CD4-positive, alpha-beta memory T cell (primary cell): Measurements from ENCODE around the gene FARSB. TPM values are rescaled to one million over a fixed set of nuclear protein-coding genes. Genes with fewer than 3 reads are reported as not detected.

ENCODE experiments used
- CTCF ChIA-PET: fragments of 350-600 bp; sonication (Branson Sonifier 250); formaldehyde crosslinking; loops from one replicate; lab custom pipeline; 2021; ENCODE audit warnings: inconsistent platforms; ENCODE audit not compliant: partially characterized antibody; lab: Charles Lee
- POLR2A ChIA-PET: fragments of 350-600 bp; sonication (Branson Sonifier 250); formaldehyde crosslinking; loops from one replicate; lab custom pipeline; 2021; ENCODE audit not compliant: partially characterized antibody; lab: Charles Lee
- DNase-seq, 5 donors: peaks; one replicate each; pipeline versions ENCODE4 v3.0.0 to v3.0.0-alpha.2; 2020 to 2022; ENCODE audit warnings: mixed read lengths in 1 of 5
- H3K27ac ChIP-seq: one replicate; pipeline ENCODE4 v1.7.0; 2013; ENCODE audit warnings: low read depth, low read length
- H3K27me3 ChIP-seq: 2 replicates; pipeline ENCODE4 v1.7.0; 2013; ENCODE audit warnings: mild to moderate bottlenecking, low read length, moderate library complexity; ENCODE audit not compliant: insufficient read depth
- H3K36me3 ChIP-seq: 2 replicates; pipeline ENCODE4 v1.7.0; 2013; ENCODE audit warnings: mild to moderate bottlenecking, low read length, moderate library complexity; ENCODE audit not compliant: insufficient read depth
- H3K4me1 ChIP-seq: 2 replicates; pipeline ENCODE4 v1.7.0; 2013; ENCODE audit warnings: mild to moderate bottlenecking, low read length, moderate library complexity; ENCODE audit not compliant: insufficient read depth
- H3K4me3 ChIP-seq, 2 donors: one replicate each; pipeline ENCODE4 v1.7.0; 2013; ENCODE audit warnings: low read length in 2 of 2, mild to moderate bottlenecking in 1 of 2
- H3K9me3 ChIP-seq, 2 donors: one replicate each; pipeline ENCODE4 v1.7.0; 2013; ENCODE audit warnings: low read length in 2 of 2, control low read depth in 1 of 2; ENCODE audit not compliant: control insufficient read depth in 1 of 2
- H3K27ac Mint-ChIP-seq, 7 donors: one replicate each; pipeline ENCODE4 v1.8.0; 2020 to 2021; ENCODE audit warnings: mixed read lengths in 7 of 7, mild to moderate bottlenecking in 6 of 7, inconsistent platforms in 3 of 7, moderate library complexity in 3 of 7
- H3K27me3 Mint-ChIP-seq, 2 donors: one replicate each; pipeline ENCODE4 v1.8.0; 2020 to 2021; ENCODE audit warnings: mixed read lengths in 2 of 2
- H3K36me3 Mint-ChIP-seq, 2 donors: one replicate each; pipeline ENCODE4 v1.8.0; 2020 to 2021; ENCODE audit warnings: mixed read lengths in 2 of 2, inconsistent platforms in 1 of 2, mild to moderate bottlenecking in 1 of 2
- H3K4me1 Mint-ChIP-seq, 4 donors: one replicate each; pipeline ENCODE4 v1.8.0; 2020 to 2021; ENCODE audit warnings: mixed read lengths in 4 of 4, mild to moderate bottlenecking in 1 of 4
- H3K4me3 Mint-ChIP-seq, 8 donors: one replicate each; pipeline ENCODE4 v1.8.0; 2020 to 2021; ENCODE audit warnings: mixed read lengths in 8 of 8, mild to moderate bottlenecking in 7 of 8, moderate library complexity in 6 of 8, inconsistent platforms in 3 of 8
- H3K9me3 Mint-ChIP-seq, 8 donors: one replicate each; pipeline ENCODE4 v1.8.0; 2020 to 2021; ENCODE audit warnings: mixed read lengths in 8 of 8, mild to moderate bottlenecking in 5 of 8, inconsistent platforms in 3 of 8, moderate library complexity in 1 of 8
- intact Hi-C: fragments of 100-400 bp; cut with micrococcal nuclease; formaldehyde crosslinking; loops from one replicate; pipeline ENCODE4 v1.15.1; 2023
- polyA plus RNA-seq, 2 donors: library from polyadenylated mRNA; unstranded; fragments of 300-500 nt; fragmentation: Illumina TruSeq; gene quantifications; one replicate each; pipeline ENCODE4 v1.2.3, GENCODE V29; 2021
- total RNA-seq, 2 experiments: library from RNA; stranded (reverse); gene quantifications; one replicate each; pipeline ENCODE4 v1.2.3, GENCODE V29; 2021

FARSB gene
- total and polyA plus RNA-seq, 4 experiments from 2014 or later, result 11.2 to 36.8 (median 19.0) TPM

GRCh38 chr2:222673883-222674282 lies 18.0 kb upstream of the FARSB start:
- Histone ChIP-seq H3K36me3 (no peaks in the 10 kb centered on the region), H3K4me3 (no peak overlapping the region), H3K4me1 (peaks cover 9% of the 10 kb centered on the region), H3K27ac (no peak overlapping the region), H3K9me3 (no peaks in the 10 kb centered on the region), H3K27me3 (peaks cover 3% of the 10 kb centered on the region)
- Mint-ChIP-seq H3K36me3 (no peaks in the 10 kb centered on the region), H3K4me1 (peaks cover 4 to 10% (median 8%) of the 10 kb centered on the region in 4 donors), H3K27me3 (peaks cover 42 to 49% of the 10 kb centered on the region in 2 donors), H3K27ac (no peak overlapping the region), H3K9me3 (peaks cover 0 to 2% (median 0%) of the 10 kb centered on the region in 8 donors), H3K4me3 (no peak overlapping the region)
- intact Hi-C loops, result no loop called here
- ChIA-PET CTCF (no interaction called here), POLR2A (no interaction called here)
- no peak for DNase-seq

DNA sequence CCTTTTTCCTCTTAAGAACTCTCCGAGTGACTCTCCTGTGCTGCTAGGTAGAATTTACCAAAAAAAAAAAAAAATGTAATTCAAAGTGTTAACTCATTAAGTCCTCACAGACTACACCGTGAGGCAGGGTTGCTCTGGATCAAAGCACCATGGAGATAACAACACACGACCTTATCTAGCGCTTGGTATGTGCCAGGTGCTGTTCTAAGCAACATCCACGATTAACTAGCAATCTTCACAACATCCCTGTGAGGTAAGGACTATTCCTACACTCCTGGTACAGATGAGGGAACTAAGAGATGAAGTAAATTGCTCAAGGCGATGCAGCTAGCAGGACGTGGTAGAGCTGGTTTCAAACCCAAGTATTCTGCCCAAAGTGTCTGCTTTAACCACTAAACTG lies 17.4 kb upstream of the FARSB start:
- Mint-ChIP-seq H3K36me3 (no peaks in the 10 kb centered on the region), H3K9me3 (peaks cover 0 to 2% (median 0%) of the 10 kb centered on the region in 8 donors), H3K27ac (no peak overlapping the region), H3K27me3 (peaks cover 41 to 49% of the 10 kb centered on the region in 2 donors), H3K4me1 (peaks cover 4 to 10% (median 8%) of the 10 kb centered on the region in 4 donors), H3K4me3 (no peak overlapping the region)
- Histone ChIP-seq H3K27ac (no peak overlapping the region), H3K36me3 (no peaks in the 10 kb centered on the region), H3K4me3 (no peak overlapping the region), H3K27me3 (peaks cover 2% of the 10 kb centered on the region), H3K4me1 (peaks cover 9% of the 10 kb centered on the region), H3K9me3 (no peaks in the 10 kb centered on the region)
- POLR2A ChIA-PET, result no interaction called here
- CTCF ChIA-PET, result no interaction called here
- no peak for DNase-seq
- intact Hi-C loops, result no loop called here

- no peaks in the 10 kb centered on the region for H3K9me3 ChIP-seq
- peaks cover 9% of the 10 kb centered on the region for H3K4me1 ChIP-seq
- intact Hi-C loops, result no loop called here
- Mint-ChIP-seq H3K4me3 (peak overlapping the region in 7 of 8 donors; percentile 37 to 78 (median 58)), H3K27me3 (peaks cover 33 to 48% of the 10 kb centered on the region in 2 donors), H3K27ac (no peak overlapping the region), H3K9me3 (peaks cover 0 to 2% (median 0%) of the 10 kb centered on the region in 8 donors), H3K4me1 (peaks cover 4 to 10% (median 8%) of the 10 kb centered on the region in 4 donors), H3K36me3 (no peaks in the 10 kb centered on the region)
- no peak for DNase-seq
- no peak overlapping the region for H3K27ac ChIP-seq
- ChIA-PET CTCF (no interaction called here), POLR2A (no interaction called here)
- no peak overlapping the region for H3K4me3 ChIP-seq
- no peaks in the 10 kb centered on the region for H3K27me3 ChIP-seq
- no peaks in the 10 kb centered on the region for H3K36me3 ChIP-seq
These were observed 16.1 kb upstream of the FARSB start for GRCh38 chr2:222672068-222672401.

- no peak for DNase-seq
- H3K9me3 ChIP-seq, result no peaks in the 10 kb centered on the region
- intact Hi-C loops, result no loop called here
- Mint-ChIP-seq H3K9me3 (peaks cover 0 to 2% (median 0%) of the 10 kb centered on the region in 8 donors), H3K27ac (no peak within 1 kb of the TSS), H3K4me1 (peaks cover 4 to 10% (median 8%) of the 10 kb centered on the region in 4 donors), H3K4me3 (peak within 1 kb of the TSS; percentile 17 to 78 (median 58)), H3K36me3 (no peaks in the 10 kb centered on the region), H3K27me3 (peaks cover 33 to 48% of the 10 kb centered on the region in 2 donors)
- H3K4me3 ChIP-seq, result no peak within 1 kb of the TSS
- no peak within 1 kb of the TSS for H3K27ac ChIP-seq
- no peaks in the 10 kb centered on the region for H3K36me3 ChIP-seq
- H3K4me1 ChIP-seq, result peaks cover 9% of the 10 kb centered on the region
- CTCF ChIA-PET, result interaction anchor here (1.5 kb wide), 1 partner anchor 10 kb away, joined by 3 read pairs; no protein-coding TSS in a partner anchor
- POLR2A ChIA-PET, result no interaction called here
- H3K27me3 ChIP-seq, result no peaks in the 10 kb centered on the region
These were observed 15.6 kb upstream of the FARSB start, which contains the start of gene MOGAT1 for GRCh38 chr2:222671259-222672067. Gene MOGAT1 (plus strand): TSS chr2:222671658. CDS start chr2:222671786, 128 bp downstream.

- ChIA-PET POLR2A (no interaction called here), CTCF (interaction anchor here (0.7 to 1.5 kb wide), 3 partner anchors 9 to 28 kb away, joined by 3 read pairs; no protein-coding TSS in a partner anchor)
- peaks cover 0 to 2% (median 0%) of the 10 kb centered on the region in 8 donors for H3K9me3 Mint-ChIP-seq
- Histone ChIP-seq H3K9me3 (no peaks in the 10 kb centered on the region), H3K27me3 (no peaks in the 10 kb centered on the region), H3K27ac (no peak overlapping the region), H3K36me3 (no peaks in the 10 kb centered on the region), H3K4me3 (no peak overlapping the region), H3K4me1 (peaks cover 9% of the 10 kb centered on the region)
- no peak for DNase-seq
- H3K27me3 Mint-ChIP-seq, result peaks cover 30 to 47% of the 10 kb centered on the region in 2 donors
- intact Hi-C loops, result no loop called here
- no peaks in the 10 kb centered on the region for H3K36me3 Mint-ChIP-seq
- H3K4me3 Mint-ChIP-seq, result peak overlapping the region in 5 of 8 donors; percentile 17 to 58 (median 27)
- H3K4me1 Mint-ChIP-seq, result peaks cover 4 to 10% (median 8%) of the 10 kb centered on the region in 4 donors
- H3K27ac Mint-ChIP-seq, result no peak overlapping the region
These were observed 14.5 kb upstream of the FARSB start for GRCh38 chr2:222670191-222671038.

GRCh38 chr2:222669353-222669752 lies 13.5 kb upstream of the FARSB start:
- Mint-ChIP-seq H3K27ac (no peak overlapping the region), H3K27me3 (peaks cover 27 to 44% of the 10 kb centered on the region in 2 donors), H3K9me3 (no peaks in the 10 kb centered on the region), H3K4me1 (peaks cover 4 to 10% (median 8%) of the 10 kb centered on the region in 4 donors), H3K4me3 (no peak overlapping the region), H3K36me3 (no peaks in the 10 kb centered on the region)
- DNase-seq, result no peak
- no peaks in the 10 kb centered on the region for H3K9me3 ChIP-seq
- ChIA-PET CTCF (interaction anchor here (1.2 kb wide), 1 partner anchor 20 kb away, joined by 3 read pairs; no protein-coding TSS in a partner anchor), POLR2A (no interaction called here)
- peaks cover 9% of the 10 kb centered on the region for H3K4me1 ChIP-seq
- no peak overlapping the region for H3K27ac ChIP-seq
- intact Hi-C loops, result no loop called here
- H3K36me3 ChIP-seq, result no peaks in the 10 kb centered on the region
- no peaks in the 10 kb centered on the region for H3K27me3 ChIP-seq
- H3K4me3 ChIP-seq, result no peak overlapping the region
